Peyer's patch (tissue), 4 donors: ENCODE measurements around the gene TOE1.

Experiments
- CTCF ChIP-seq, 6 experiments: fragments of 450-650 bp in 4 of 6; fragments of 200-600 bp in 2 of 6; sonication (generic) in 1 of 6; IDR thresholded peaks; one replicate each; pipeline ENCODE4 v1.5.1; 2017 to 2019; ENCODE audit warnings: antibody characterized with exemption in 6 of 6, mild to moderate bottlenecking in 3 of 6, moderate library complexity in 1 of 6
- POLR2A ChIP-seq, 2 donors: fragments of 450-650 bp; IDR thresholded peaks; one replicate each; pipeline ENCODE4 v1.5.1; 2017; ENCODE audit warnings: antibody characterized with exemption in 2 of 2, mild to moderate bottlenecking in 2 of 2, moderate library complexity in 2 of 2

- TF ChIP-seq CTCF (IDR thresholded peaks at IDR 0.05), result peak; percentile 45 to 88 (median 78)
- TF ChIP-seq POLR2A (IDR thresholded peaks at IDR 0.05), result peak; percentile 64 to 73
Observed at GRCh38 chr1:45303520-45304310, 36.3 kb upstream of the TOE1 start.
